Iris pigment epithelial cell (primary cell): ENCODE results near the gene ROS1.

Source experiments
- DNase-seq: peaks from one replicate; pipeline ENCODE4 v3.0.0-alpha.2; 2011; ENCODE audit warnings: low read depth

Gene ROS1

GRCh38 chr6:117440706-117441525, 15.2 kb upstream of the ROS1 start:
- peak; percentile 96 for DNase-seq

DNA sequence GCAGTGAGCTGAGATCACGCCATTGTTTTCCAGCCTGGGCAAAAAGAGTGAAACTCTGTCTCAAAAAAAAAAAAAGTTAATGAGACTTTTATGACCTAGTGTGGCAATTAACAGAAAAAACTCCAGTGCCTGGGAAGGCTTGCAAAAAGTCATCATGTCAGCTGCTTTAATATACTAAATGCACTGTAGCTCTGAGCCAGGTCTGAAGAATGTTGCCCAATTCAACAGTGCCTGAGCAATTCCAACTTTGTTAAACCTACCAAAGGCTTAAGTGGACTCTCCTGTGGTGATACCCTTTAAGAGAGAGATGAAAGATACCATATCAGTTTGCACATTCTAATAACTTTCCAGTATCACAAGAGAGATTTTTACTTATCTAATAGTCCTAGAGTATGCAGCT, 6.5 kb upstream of the ROS1 start:
- DNase-seq: no peak

DNA sequence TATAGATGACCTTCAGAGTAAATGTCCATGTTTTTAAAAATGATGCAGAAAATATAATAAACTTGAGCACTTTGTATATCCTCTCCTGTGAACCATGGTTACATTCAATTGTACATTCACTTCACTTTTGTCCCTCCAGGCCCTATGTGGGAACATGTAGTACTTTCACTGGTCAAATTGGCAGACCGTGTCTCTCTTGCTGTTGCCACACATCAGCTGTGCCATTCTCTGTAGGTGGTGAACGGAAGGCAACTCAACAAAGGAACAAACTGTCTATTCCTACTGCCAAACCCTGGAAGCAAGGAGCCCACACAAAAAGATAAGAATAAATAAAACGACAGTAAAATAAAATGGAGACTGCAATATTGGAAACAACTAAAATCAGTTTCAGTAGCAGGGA, 2.0 kb downstream of the ROS1 start:
- DNase-seq: no peak

- DNase-seq: no peak
Measured at GRCh38 chr6:117418320-117418719, 7.4 kb downstream of the ROS1 start.

- DNase-seq: no peak
Measured at GRCh38 chr6:117417851-117418250, 7.9 kb downstream of the ROS1 start.

DNA sequence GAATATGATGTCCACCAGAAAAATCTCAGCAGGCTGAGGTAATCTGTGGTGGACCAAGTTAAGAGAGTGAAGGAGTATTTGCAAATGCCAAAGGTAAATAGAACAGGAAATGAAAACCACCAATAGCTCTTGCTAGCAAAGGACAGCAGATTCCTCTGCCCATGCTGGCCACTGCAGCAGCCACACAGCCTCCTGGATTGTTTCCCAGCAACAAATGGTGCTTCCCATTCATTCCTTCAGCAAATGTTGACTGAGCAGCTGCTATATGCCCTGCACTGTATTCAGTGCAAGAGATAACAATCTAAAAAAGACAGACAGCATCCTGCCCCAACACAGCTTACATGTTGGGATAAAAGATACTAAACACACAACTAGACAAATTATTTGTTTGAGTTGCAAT, 11.0 kb downstream of the ROS1 start:
- DNase-seq: peak; percentile 46

GRCh38 chr6:117411474-117411873, 14.3 kb downstream of the ROS1 start:
- no peak for DNase-seq

- no peak for DNase-seq
Measured at GRCh38 chr6:117409863-117410262, 15.9 kb downstream of the ROS1 start.

DNA sequence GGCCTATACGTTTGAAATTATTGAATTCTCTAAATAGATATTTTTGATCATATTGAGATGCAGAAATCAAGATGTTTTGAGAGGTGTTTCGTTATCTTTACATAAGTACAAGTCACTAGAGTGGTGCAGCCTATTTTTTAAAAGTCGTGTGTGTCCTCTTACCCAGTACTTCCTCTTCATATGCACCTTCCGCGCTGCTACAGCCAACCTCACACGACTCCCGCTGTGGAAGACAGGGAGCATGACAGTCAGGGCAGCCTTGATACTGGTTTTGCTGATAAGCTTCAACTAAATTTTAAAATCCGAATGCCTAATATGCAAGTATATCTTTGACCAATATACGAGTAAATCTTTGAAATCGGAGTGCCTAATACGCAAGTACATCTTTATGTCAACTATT, 16.3 kb downstream of the ROS1 start:
- no peak for DNase-seq

- DNase-seq: no peak
Measured at GRCh38 chr6:117404548-117404947, 21.2 kb downstream of the ROS1 start.

GRCh38 chr6:117401799-117402198, 23.9 kb downstream of the ROS1 start:
- DNase-seq: no peak

DNA sequence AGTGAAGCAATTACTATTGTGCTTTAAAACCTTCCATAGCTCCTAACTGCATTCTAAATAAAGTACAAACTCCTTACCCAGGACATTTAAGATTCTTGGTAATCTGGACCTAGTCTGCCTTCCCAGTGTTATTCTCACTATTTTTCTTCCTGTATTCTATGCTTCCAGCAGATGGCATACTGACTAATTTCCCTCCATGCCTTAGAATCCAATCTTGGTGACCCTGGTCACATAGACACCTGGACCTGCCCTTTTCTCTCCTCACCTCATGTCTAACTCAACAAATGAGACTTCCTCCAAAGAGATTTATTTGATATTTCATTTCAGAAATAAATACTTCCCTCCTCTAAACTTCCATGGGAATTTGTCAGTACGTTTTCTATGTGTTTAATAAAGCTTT, 25.8 kb downstream of the ROS1 start:
- DNase-seq: peak; percentile 14

DNA sequence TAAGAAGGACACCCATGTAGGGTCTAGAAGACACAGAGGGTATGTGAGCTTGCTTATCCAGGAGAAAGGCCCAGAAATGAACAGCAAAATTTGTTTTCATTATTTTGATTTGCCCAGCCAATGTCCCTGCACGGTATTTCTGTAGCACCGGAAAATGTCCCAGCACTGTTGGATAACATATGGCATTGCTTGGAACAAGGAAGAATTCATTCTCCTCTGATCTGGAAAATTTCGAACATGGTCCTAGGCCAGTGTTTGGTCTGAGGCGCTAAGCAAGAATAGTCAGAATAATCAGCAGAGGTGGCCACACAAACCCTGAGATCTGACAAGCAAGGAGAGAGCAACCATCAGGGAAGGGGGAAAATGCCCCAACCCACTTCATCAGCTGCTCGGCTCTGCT, 26.6 kb downstream of the ROS1 start:
- no peak for DNase-seq

GRCh38 chr6:117397536-117398227, 28.1 kb downstream of the ROS1 start:
- DNase-seq: peak; percentile 4

DNA sequence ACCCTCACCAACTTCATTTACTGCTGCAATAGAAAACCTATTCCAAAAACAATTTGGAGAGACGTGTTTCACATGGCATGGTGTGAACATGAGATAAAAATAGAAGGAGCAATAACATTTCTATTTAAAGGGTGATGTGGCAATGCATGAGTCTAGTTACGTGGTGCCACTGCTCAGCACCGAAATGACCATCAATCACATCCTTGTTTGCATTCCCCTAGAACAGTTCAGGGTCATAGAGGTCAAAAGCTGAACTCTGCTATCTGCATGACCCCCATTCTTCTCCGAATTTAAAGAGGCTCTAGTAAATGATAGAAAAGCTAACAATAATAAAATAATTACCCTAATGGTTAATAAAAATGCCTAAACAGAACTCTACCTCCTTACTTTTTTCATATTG, 29.5 kb downstream of the ROS1 start:
- no peak for DNase-seq

- no peak for DNase-seq
Measured at GRCh38 chr6:117395164-117395563, 30.6 kb downstream of the ROS1 start.

- peak; percentile 3 for DNase-seq
Measured at GRCh38 chr6:117393045-117393444, 32.7 kb downstream of the ROS1 start.

- no peak for DNase-seq
Measured at GRCh38 chr6:117391874-117392583, 33.7 kb downstream of the ROS1 start.

- DNase-seq: peak; percentile 42
Measured at GRCh38 chr6:117389227-117390057, 36.3 kb downstream of the ROS1 start.

DNA sequence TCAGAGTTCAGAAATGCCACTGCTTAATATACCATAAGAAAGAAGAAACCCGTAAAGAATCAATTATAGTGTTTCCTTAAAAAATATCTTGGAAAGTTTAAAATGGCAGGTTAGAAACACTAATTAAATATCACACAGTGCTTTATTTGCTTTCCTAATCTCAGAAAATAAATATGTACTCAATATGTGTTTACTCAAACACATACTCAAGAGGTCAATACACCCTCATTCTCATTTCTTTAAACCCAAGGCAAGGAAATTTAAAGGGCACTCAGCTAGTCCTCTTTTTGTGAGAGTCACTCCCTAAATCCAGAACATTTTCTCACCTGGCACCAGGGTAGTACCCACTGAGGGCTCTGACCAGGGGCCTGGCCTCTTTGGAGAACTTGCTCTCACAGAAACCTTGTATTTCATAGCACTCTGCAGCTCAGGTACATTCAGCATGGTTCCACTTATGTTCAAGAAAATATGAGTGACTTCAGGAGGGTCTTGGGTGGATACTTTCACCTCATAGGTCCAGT, 38.2 kb downstream of the ROS1 start:
- no peak for DNase-seq

DNA sequence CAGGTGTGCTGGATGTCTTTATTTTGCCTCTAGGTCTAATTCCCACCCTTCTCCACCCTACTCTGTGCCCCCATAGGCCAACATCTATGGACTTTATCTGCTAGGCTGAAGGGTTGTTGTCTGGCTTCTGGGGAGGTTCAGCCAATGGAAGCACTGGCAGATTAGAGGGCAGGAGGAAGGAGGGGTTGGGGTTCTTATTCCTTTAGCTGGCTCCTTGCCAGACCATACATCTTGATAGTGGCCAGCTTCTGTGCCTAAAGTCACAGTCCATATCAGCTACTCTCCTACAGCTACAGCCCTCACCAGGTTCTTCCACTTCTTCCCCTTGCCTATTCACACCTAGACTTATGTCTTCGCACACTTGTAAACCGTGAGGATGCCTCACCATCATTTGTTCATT, 41.1 kb downstream of the ROS1 start:
- no peak for DNase-seq

DNA sequence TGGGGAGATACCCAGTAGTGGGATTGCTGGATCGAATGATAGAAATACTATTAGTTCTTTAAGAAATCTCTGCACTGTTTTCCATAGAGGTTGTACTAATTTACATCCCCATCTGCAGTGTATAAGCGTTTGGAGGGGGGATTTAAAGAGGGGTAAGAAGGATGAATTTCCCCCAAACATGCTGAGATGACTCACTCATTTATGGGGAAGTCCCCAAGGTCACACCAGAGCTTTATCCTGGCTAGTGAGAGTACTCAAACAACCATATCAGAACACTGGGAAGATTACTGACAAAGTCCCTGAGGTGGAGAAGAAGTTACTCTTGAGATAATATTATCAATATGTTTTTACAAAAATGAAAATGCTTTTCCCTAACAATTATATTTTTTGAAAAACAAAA, 44.0 kb downstream of the ROS1 start:
- DNase-seq: no peak
